ENCODE data around the gene OR1E2.
"Not testable (repeated sequence)": the region's sequence is repeated elsewhere in the genome, so short reads cannot be mapped to it uniquely, and the experiment has no call there.

OR1E2 gene

GRCh38 chr17:3400055-3400454 is 33.6 kb downstream of the OR1E2 start:
- TF ChIP-seq CTCF (IDR thresholded peaks at IDR 0.05; ENCODE audit: low read depth, low read length, missing control alignments), result no peak
- DNase-seq (ENCODE audit: extremely low read depth, low read depth), result no peak
- H3K4me3 ChIP-seq (replicated peaks; ENCODE audit: low read depth, low read length), result no peak overlapping the region

GRCh38 chr17:3398310-3398709 is 35.3 kb downstream of the OR1E2 start, which contains the start of gene OR1E1:
OR1E1 (minus strand) TSS chr17:3398410; CDS start chr17:3398410, 0 bp downstream.
- no peak for TF ChIP-seq CTCF (IDR thresholded peaks at IDR 0.05; ENCODE audit: low read depth, low read length, missing control alignments)
- H3K4me3 ChIP-seq (replicated peaks; ENCODE audit: low read depth, low read length), result no peak within 1 kb of the TSS
- DNase-seq (ENCODE audit: extremely low read depth, low read depth), result no peak

GRCh38 chr17:3397801-3398200 is 35.8 kb downstream of the OR1E2 start:
- not testable (repeated sequence) for H3K4me3 ChIP-seq (replicated peaks; ENCODE audit: low read depth, low read length); DNase-seq (ENCODE audit: extremely low read depth, low read depth)

GRCh38 chr17:3389791-3390190 is 43.9 kb downstream of the OR1E2 start:
- no peak for TF ChIP-seq CTCF (IDR thresholded peaks at IDR 0.05; ENCODE audit: low read depth, low read length, missing control alignments)
- H3K4me3 ChIP-seq (replicated peaks; ENCODE audit: low read depth, low read length), result no peak overlapping the region
- DNase-seq (ENCODE audit: extremely low read depth, low read depth), result no peak

- no peak for DNase-seq (ENCODE audit: extremely low read depth, low read depth)
- no peak for TF ChIP-seq CTCF (IDR thresholded peaks at IDR 0.05; ENCODE audit: low read depth, low read length, missing control alignments)
- H3K4me3 ChIP-seq (replicated peaks; ENCODE audit: low read depth, low read length), result no peak within 1 kb of the TSS
Observed at GRCh38 chr17:3385869-3386816, 47.5 kb downstream of the OR1E2 start, which contains the start of gene OR3A2. OR3A2 (minus strand) TSS chr17:3386308.
